ENCODE data around the gene METTL4. TPM values are rescaled to one million over a fixed set of nuclear protein-coding genes. Genes with fewer than 3 reads are reported as not detected.

METTL4 gene
- polyA plus RNA-seq, 1 experiment, result 6.8 TPM

- H3K4me3 ChIP-seq (ENCODE audit: low read depth, low read length), result no peak overlapping the region
- TF ChIP-seq, protein P1, sequence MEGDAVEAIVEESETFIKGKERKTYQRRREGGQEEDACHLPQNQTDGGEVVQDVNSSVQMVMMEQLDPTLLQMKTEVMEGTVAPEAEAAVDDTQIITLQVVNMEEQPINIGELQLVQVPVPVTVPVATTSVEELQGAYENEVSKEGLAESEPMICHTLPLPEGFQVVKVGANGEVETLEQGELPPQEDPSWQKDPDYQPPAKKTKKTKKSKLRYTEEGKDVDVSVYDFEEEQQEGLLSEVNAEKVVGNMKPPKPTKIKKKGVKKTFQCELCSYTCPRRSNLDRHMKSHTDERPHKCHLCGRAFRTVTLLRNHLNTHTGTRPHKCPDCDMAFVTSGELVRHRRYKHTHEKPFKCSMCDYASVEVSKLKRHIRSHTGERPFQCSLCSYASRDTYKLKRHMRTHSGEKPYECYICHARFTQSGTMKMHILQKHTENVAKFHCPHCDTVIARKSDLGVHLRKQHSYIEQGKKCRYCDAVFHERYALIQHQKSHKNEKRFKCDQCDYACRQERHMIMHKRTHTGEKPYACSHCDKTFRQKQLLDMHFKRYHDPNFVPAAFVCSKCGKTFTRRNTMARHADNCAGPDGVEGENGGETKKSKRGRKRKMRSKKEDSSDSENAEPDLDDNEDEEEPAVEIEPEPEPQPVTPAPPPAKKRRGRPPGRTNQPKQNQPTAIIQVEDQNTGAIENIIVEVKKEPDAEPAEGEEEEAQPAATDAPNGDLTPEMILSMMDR (IDR thresholded peaks at IDR 0.05; ENCODE audit: insufficient read depth, low read depth, low read length), result no peak
- no peaks in the 10 kb centered on the region for H3K27me3 ChIP-seq (ENCODE audit: control insufficient read depth, insufficient read depth, low read length)
- ChIA-PET POLR2A (no interaction called here), CTCF (no interaction called here)
- H3K36me3 ChIP-seq (ENCODE audit: control insufficient read depth, insufficient read depth, low read length), result no peaks in the 10 kb centered on the region
- DNase-seq (ENCODE audit: low read depth), result no peak
These were observed 19.0 kb upstream of the METTL4 start for GRCh38 chr18:2590303-2590702.

- ChIA-PET CTCF (interaction anchor here (0.7 to 1.1 kb wide), 3 partner anchors 11 to 79 kb away, joined by 3 to 4 read pairs (median 4); partner anchors contain the start of genes METTL4 and NDC80), POLR2A (no interaction called here)
- Histone ChIP-seq H3K27me3 (ENCODE audit: control insufficient read depth, insufficient read depth, low read length) (no peaks in the 10 kb centered on the region), H3K4me3 (ENCODE audit: low read depth, low read length) (no peak overlapping the region), H3K36me3 (ENCODE audit: control insufficient read depth, insufficient read depth, low read length) (no peaks in the 10 kb centered on the region)
- no peak for DNase-seq (ENCODE audit: low read depth)
- TF ChIP-seq, protein P1 (IDR thresholded peaks at IDR 0.05; ENCODE audit: insufficient read depth, low read depth, low read length), result no peak
These were observed 18.2 kb upstream of the METTL4 start for GRCh38 chr18:2589345-2590068.

DNA sequence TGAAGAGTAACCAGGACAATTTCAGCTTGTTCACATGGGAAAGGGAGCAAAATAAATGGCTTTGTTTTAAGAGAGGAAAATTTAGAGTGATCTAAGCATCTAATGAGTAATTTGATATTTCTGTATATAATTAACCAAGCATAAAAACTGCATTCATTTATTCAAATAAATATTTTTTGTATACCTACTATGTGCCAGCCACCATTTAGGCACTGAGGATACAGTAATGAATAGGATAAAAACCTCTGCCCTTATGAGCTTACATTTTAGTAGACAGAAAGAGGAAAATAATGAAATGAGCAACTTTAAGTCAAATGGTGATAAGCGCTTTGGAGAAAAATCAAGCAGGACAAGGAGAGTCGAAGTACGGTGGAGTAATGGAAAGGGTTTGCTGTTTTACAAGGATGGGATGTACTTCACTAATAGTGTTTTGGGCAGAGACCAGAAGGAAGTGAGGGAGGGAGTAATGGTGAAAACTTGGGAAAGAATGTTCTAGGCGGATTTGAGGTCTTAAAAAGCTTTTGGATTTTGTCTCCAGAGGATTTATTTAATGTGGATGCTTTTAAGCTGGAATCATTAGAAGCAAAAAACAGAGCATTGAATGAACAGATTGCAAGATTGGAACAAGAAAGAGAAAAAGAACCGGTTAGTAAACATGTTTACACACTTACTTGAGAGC, 17.5 kb upstream of the METTL4 start:
- H3K27me3 ChIP-seq (ENCODE audit: control insufficient read depth, insufficient read depth, low read length), result no peaks in the 10 kb centered on the region
- TF ChIP-seq, protein P1 (IDR thresholded peaks at IDR 0.05; ENCODE audit: insufficient read depth, low read depth, low read length), result no peak
- ChIA-PET CTCF (interaction anchor here (0.7 to 1.1 kb wide), 3 partner anchors 11 to 80 kb away, joined by 3 to 4 read pairs (median 4); partner anchors contain the start of genes METTL4 and NDC80), POLR2A (no interaction called here)
- no peak for DNase-seq (ENCODE audit: low read depth)
- H3K4me3 ChIP-seq (ENCODE audit: low read depth, low read length), result no peak overlapping the region
- H3K36me3 ChIP-seq (ENCODE audit: control insufficient read depth, insufficient read depth, low read length), result no peaks in the 10 kb centered on the region

DNA sequence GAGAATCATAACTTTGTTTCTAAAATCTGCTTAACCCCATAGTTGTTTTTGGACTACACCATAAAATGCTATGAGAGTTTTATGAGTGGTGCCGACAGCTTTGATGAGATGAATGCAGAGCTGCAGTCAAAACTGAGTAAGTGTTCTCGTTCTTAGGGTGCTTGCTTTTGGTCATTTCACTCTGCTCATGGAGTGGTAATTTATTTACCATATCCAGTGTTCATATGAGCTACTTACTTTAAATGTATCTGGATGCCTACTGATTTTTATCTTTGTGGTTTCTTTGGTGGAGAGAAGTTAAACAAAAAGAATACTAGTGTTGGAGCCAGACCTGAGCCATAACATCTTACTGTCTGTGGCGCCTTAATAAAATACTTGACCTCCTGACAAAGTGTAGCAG, 16.5 kb upstream of the METTL4 start:
- TF ChIP-seq, protein P1 (IDR thresholded peaks at IDR 0.05; ENCODE audit: insufficient read depth, low read depth, low read length), result no peak
- H3K4me3 ChIP-seq (ENCODE audit: low read depth, low read length), result no peak overlapping the region
- H3K27me3 ChIP-seq (ENCODE audit: control insufficient read depth, insufficient read depth, low read length), result no peaks in the 10 kb centered on the region
- H3K36me3 ChIP-seq (ENCODE audit: control insufficient read depth, insufficient read depth, low read length), result no peaks in the 10 kb centered on the region
- ChIA-PET POLR2A (no interaction called here), CTCF (interaction anchor here (1.6 kb wide), 1 partner anchor 15 kb away, joined by 5 read pairs; no protein-coding TSS in a partner anchor)
- DNase-seq (ENCODE audit: low read depth), result no peak

GRCh38 chr18:2573408-2573807, 2.1 kb upstream of the METTL4 start:
- ChIA-PET POLR2A (interaction anchor here (0.7 kb wide), 1 partner anchor 690 kb away, joined by 3 read pairs; no protein-coding TSS in a partner anchor), CTCF (interaction anchor here (0.6 to 1.8 kb wide), 4 partner anchors 14 to 673 kb away, joined by 3 to 5 read pairs (median 4); no protein-coding TSS in a partner anchor)
- no peaks in the 10 kb centered on the region for H3K27me3 ChIP-seq (ENCODE audit: control insufficient read depth, insufficient read depth, low read length)
- no peak for DNase-seq (ENCODE audit: low read depth)
- TF ChIP-seq, protein P1 (IDR thresholded peaks at IDR 0.05; ENCODE audit: insufficient read depth, low read depth, low read length), result no peak
- no peaks in the 10 kb centered on the region for H3K36me3 ChIP-seq (ENCODE audit: control insufficient read depth, insufficient read depth, low read length)
- H3K4me3 ChIP-seq (ENCODE audit: low read depth, low read length), result no peak overlapping the region

Measured in BJ (cell line).